HepG2 (cell line): ENCODE results near the gene AUNIP. TPM values are rescaled to one million over a fixed set of nuclear protein-coding genes. Genes with fewer than 3 reads are reported as not detected.

Experiments
- ATAC-seq: fragments of 200-7000 bp; cut with Tn5 transposase; 3 replicates; pipeline ENCODE4 v1.9.1; 2020; ENCODE audit warnings: mild to moderate bottlenecking, moderate library complexity
- BruUV-seq: library from RNA; stranded (reverse); fragments of 400-500 nt; replicated peaks from 2 replicates; lab custom pipeline; 2021; lab: Mats Ljungman, UMichigan
- CTCF ChIA-PET: fragments of 300-600 bp; formaldehyde crosslinking; extraction: SDS; loops from one replicate; lab custom pipeline; 2021; ENCODE audit warnings: low total read pairs, inconsistent platforms, low intra/inter-chr PET ratio; lab: Yijun Ruan, JAX
- POLR2A ChIA-PET: fragments of 350-600 bp; sonication (Branson Sonifier 250); formaldehyde crosslinking; loops from one replicate; lab custom pipeline; 2020; ENCODE audit warnings: antibody characterized with exemption, inconsistent platforms; lab: Yijun Ruan, JAX
- DNase-seq: peaks from one replicate; pipeline ENCODE4 v3.0.0-alpha.2; 2015; ENCODE audit warnings: low spot score
- FAIRE-seq: peaks from 3 replicates; lab custom pipeline; 2011; peaks lifted over from hg19 to GRCh38; lab: Jason Lieb, UNC
- H2AFZ ChIP-seq: one replicate; pipeline ENCODE4 v1.6.1; 2011; ENCODE audit warnings: low read length, inconsistent platforms
- H3K27ac ChIP-seq: fragments of 300-600 bp; 3 replicates; pipeline ENCODE4 v1.8.0; 2011; ENCODE audit warnings: mixed run types, mild to moderate bottlenecking, mixed read lengths, low read length, inconsistent platforms; ENCODE audit not compliant: insufficient read depth; ENCODE audit errors: extremely low read length
- H3K27me3 ChIP-seq, 2 experiments: fragments of 200-600 bp in 1 of 2; 2 replicates in 1 of 2; 3 replicates in 1 of 2; pipeline versions ENCODE4 v1.6.0 to v1.8.0; 2011; ENCODE audit warnings: low read length in 2 of 2, mild to moderate bottlenecking in 2 of 2, moderate library complexity in 2 of 2, inconsistent platforms in 1 of 2; ENCODE audit not compliant: insufficient read depth in 2 of 2, control insufficient read depth in 1 of 2
- H3K36me3 ChIP-seq, 2 experiments: fragments of 200-600 bp in 1 of 2; replicated peaks in 1 of 2; 2 replicates in 1 of 2; 3 replicates in 1 of 2; pipeline versions ENCODE4 v1.5.1 to v1.8.0; 2011; ENCODE audit warnings: low read length in 2 of 2, inconsistent platforms in 1 of 2; ENCODE audit not compliant: insufficient read depth in 2 of 2, control insufficient read depth in 1 of 2
- H3K4me1 ChIP-seq: 2 replicates; pipeline ENCODE4 v1.5.1; 2012; ENCODE audit warnings: low read length, inconsistent platforms; ENCODE audit not compliant: insufficient read depth
- H3K4me2 ChIP-seq: 2 replicates; pipeline ENCODE4 v1.6.0; 2011; ENCODE audit warnings: low read depth, low read length, inconsistent platforms
- H3K4me3 ChIP-seq, 3 experiments: fragments of 200-600 bp in 1 of 3; sonication (generic), shearing (Covaris generic) in 1 of 3; replicated peaks in 1 of 3; 2 replicates each; pipeline ENCODE4 v1.5.1; 2011 to 2016; ENCODE audit warnings: low read length in 3 of 3, inconsistent platforms in 2 of 3, low read depth in 2 of 3, mild to moderate bottlenecking in 2 of 3, control low read depth in 1 of 3, mixed read lengths in 1 of 3; ENCODE audit not compliant: insufficient read depth in 1 of 3
- H3K79me2 ChIP-seq: one replicate; pipeline ENCODE4 v1.6.1; 2011; ENCODE audit warnings: low read length, inconsistent platforms; ENCODE audit not compliant: insufficient read depth
- H3K9ac ChIP-seq: 2 replicates; pipeline ENCODE4 v1.6.0; 2011; ENCODE audit warnings: mild to moderate bottlenecking, low read depth, low read length, inconsistent platforms; ENCODE audit not compliant: insufficient read depth
- H3K9me3 ChIP-seq: 2 replicates; pipeline ENCODE4 v1.5.1; 2012; ENCODE audit warnings: mild to moderate bottlenecking, low read length
- H4K20me1 ChIP-seq: 2 replicates; pipeline ENCODE4 v1.6.0; 2011; ENCODE audit warnings: inconsistent platforms, mild to moderate bottlenecking, low read length, moderate library complexity; ENCODE audit not compliant: insufficient read depth
- AHR ChIP-seq: IDR thresholded peaks from 2 replicates; pipeline ENCODE4 v1.6.1; 2018; ENCODE audit warnings: missing genetic modification reagents, missing compliant biosample characterization
- ESRRA ChIP-seq: sonication (generic); formaldehyde crosslinking; IDR thresholded peaks from 2 replicates; pipeline ENCODE4 v1.5.1; 2020; ENCODE audit warnings: mild to moderate bottlenecking, low read depth, missing genetic modification reagents
- HMGA1 ChIP-seq: sonication (generic); formaldehyde crosslinking; conservative IDR thresholded peaks from 2 replicates; pipeline ENCODE4 v1.4.0; 2020; ENCODE audit warnings: missing genetic modification reagents
- MLX ChIP-seq: IDR thresholded peaks from 2 replicates; pipeline ENCODE4 v1.6.1; 2016
- NFKB2 ChIP-seq: sonication (generic); formaldehyde crosslinking; IDR thresholded peaks from 2 replicates; pipeline ENCODE4 v1.4.0; 2020; ENCODE audit warnings: missing genetic modification reagents, borderline replicate concordance
- ZFP41 ChIP-seq: sonication (generic); formaldehyde crosslinking; IDR thresholded peaks from 2 replicates; pipeline ENCODE4 v1.4.0; 2020; ENCODE audit warnings: mild to moderate bottlenecking, missing genetic modification reagents, borderline replicate concordance
- ZMYM2 ChIP-seq: sonication (generic); formaldehyde crosslinking; IDR thresholded peaks from 2 replicates; pipeline ENCODE4 v1.8.0; 2022; ENCODE audit warnings: mild to moderate bottlenecking, missing genetic modification reagents
- ZNF292 ChIP-seq: sonication (generic); formaldehyde crosslinking; IDR thresholded peaks from 2 replicates; pipeline ENCODE4 v1.8.1; 2022; ENCODE audit warnings: mild to moderate bottlenecking, low read depth, missing genetic modification reagents, borderline replicate concordance
- ZSCAN12 ChIP-seq: sonication (generic); formaldehyde crosslinking; IDR thresholded peaks from 2 replicates; pipeline ENCODE4 v1.9.0; 2021; ENCODE audit warnings: mild to moderate bottlenecking, missing genetic modification reagents
- WGBS: methylation state at CpG from one replicate; pipeline ENCODE4 v1.1.6; 2017; ENCODE audit warnings: low lambda C conversion rate; 5-methylcytosine and 5-hydroxymethylcytosine counted together
- in situ Hi-C: cut with HindIII; loops from 2 replicates; pipeline ENCODE4 v1.10.0; 2017; ENCODE audit warnings: low pct_unique_long_range_greater_than_20kb; ENCODE audit not compliant: extremely low pct_ligation_motif_present
- intact Hi-C: fragments of 100-400 bp; cut with micrococcal nuclease; formaldehyde crosslinking; loops from one replicate; pipeline ENCODE4 v1.10.0; 2022; ENCODE audit not compliant: unreplicated experiment
- polyA plus RNA-seq, 8 experiments: library from polyadenylated mRNA; depleted of rRNA in 3 of 8; stranded (reverse) in 7 of 8; unstranded in 1 of 8; fragments of >200 nt; fragmentation: Illumina TruSeq in 4 of 8; extraction: Trizol in 4 of 8; gene quantifications; 2 replicates each; pipeline versions ENCODE4 v1.2.1 to v1.2.3, GENCODE V29; 2011 to 2016; ENCODE audit warnings: low read depth in 4 of 8, missing spikeins in 1 of 8, mixed read lengths in 1 of 8; ENCODE audit not compliant: insufficient read depth in 1 of 8
- total RNA-seq, 5 experiments: library from RNA; depleted of rRNA; stranded (reverse); fragments of >200 nt; fragmentation: Illumina TruSeq; extraction: Trizol; gene quantifications; 2 replicates each; pipeline ENCODE4 v1.2.3, GENCODE V29; 2016; ENCODE audit warnings: low read depth in 1 of 5
- TF ChIP-seq, protein P1 (sequence below): sonication (generic); formaldehyde crosslinking; conservative IDR thresholded peaks from 2 replicates; pipeline ENCODE4 v1.8.1; 2023; ENCODE audit warnings: missing genetic modification reagents

The AUNIP gene
- total and polyA plus RNA-seq, 2 of the 13 experiments (the other 11 are each of a cell fraction or from before 2014, with no cell fraction given) = 3.8 to 12.3 TPM

DNA sequence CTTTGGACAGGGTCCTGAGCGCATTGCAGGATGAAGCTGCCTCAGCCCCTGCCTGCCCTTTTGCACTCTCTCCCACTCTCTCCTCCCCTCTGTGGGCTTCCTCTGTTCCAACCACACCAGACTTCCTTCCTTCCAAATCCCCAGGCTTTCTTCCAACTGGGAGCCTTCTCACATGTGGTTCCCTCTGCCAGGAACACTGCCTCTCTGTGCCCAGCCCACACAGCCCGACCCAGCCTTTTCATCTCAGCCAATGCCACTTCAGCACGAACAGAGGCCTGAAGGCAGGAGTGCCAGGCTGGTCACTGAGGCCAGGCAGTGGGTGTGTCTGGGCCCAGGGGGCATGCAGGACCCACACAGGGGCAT is 53.4 kb downstream of the AUNIP start:
- Histone ChIP-seq H3K27ac (no peak overlapping the region), H3K79me2 (no peaks in the 10 kb centered on the region), H3K9me3 (no peaks in the 10 kb centered on the region), H3K4me3 (no peak overlapping the region), H3K27me3 (no peaks in the 10 kb centered on the region), H2AFZ (no peak overlapping the region), H3K4me2 (no peak overlapping the region), H3K36me3 (no peaks in the 10 kb centered on the region), H3K9ac (no peak overlapping the region), H4K20me1 (no peaks in the 10 kb centered on the region), H3K4me1 (peaks cover 6% of the 10 kb centered on the region)
- BruUV-seq = no TSS peak
- POLR2A ChIA-PET = no interaction called here
- in situ Hi-C loops = loop anchor here (25.0 kb wide), 1 partner anchor 194 kb away; the partner anchor contains the start of gene MAN1C1
- TF ChIP-seq AHR (CRISPR knock-in tag) (no peak), ZMYM2 (no peak), ZNF292 (CRISPR knock-in tag) (no peak), ESRRA (CRISPR knock-in tag) (no peak)
- ATAC-seq (no peak), FAIRE-seq (no peak), DNase-seq (no peak)
- CTCF ChIA-PET = no interaction called here
- WGBS = 89% methylated on average over 3 of the region's 3 CpGs
- intact Hi-C loops = no loop called here

DNA sequence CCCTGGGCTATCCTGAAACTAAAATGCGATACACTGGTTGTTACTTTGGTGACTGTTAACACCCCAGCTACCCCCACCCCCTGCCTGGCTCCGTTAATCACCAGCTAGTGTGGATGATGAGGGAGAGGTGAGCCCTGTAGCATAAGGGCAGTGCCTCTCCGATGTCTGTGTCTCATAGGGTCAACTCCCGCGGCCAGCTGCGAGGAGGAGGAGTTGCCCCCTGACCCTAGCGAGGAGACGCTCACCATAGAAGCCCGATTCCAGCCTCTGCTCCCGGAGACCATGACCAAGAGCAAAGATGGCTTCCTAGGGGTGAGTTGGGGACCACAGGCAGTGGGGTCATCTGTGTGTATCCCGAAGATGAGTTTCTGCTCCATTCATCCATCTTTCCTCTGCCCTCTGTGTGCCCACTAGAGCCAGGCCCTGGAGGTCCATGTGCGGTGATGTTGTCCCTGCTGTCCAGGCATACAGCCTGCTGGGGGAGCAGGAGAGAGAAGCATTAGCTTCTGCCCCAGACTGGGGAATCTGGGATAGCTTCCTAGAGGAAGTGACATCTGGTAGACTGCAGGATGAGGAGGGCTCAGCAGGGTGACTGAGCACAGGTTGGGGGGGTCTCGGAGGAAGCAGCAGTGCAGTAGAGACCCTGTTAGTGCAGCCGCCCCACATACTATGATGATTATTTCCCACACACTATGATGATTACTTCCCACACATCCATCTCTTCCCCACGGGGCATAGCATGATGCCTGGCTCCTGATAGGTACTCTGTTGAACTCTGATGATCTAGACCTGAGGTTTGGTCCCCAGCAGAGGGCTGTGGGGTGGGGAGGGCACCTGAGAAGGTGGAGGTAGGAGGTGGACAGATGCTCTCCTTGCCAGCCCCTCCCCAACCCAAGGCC is 54.0 kb downstream of the AUNIP start:
- H4K20me1 ChIP-seq = no peaks in the 10 kb centered on the region
- peaks cover 9% of the 10 kb centered on the region for H3K4me1 ChIP-seq
- DNase-seq = no peak
- H3K4me3 ChIP-seq = no peak overlapping the region
- CTCF ChIA-PET = no interaction called here
- no peak overlapping the region for H3K27ac ChIP-seq
- POLR2A ChIA-PET = interaction anchor here (1.0 kb wide), 1 partner anchor 14 kb away, joined by 3 read pairs; the partner anchor contains the start of gene MTFR1L
- H3K9ac ChIP-seq = no peak overlapping the region
- no peak overlapping the region for H2AFZ ChIP-seq
- no peak; the same call in 2 of the 3 replicates for ATAC-seq
- no peaks in the 10 kb centered on the region for H3K36me3 ChIP-seq
- in situ Hi-C loops (loop anchor here (25.0 kb wide), 1 partner anchor 193 kb away; the partner anchor contains the start of gene MAN1C1), intact Hi-C loops (no loop called here)
- H3K4me2 ChIP-seq = no peak overlapping the region
- no peak for TF ChIP-seq ZFP41 (CRISPR knock-in tag)
- no peak for TF ChIP-seq NFKB2 (CRISPR knock-in tag)
- TF ChIP-seq ZSCAN12 (CRISPR knock-in tag) = no peak
- no peak for TF ChIP-seq HMGA1 (CRISPR knock-in tag)
- TF ChIP-seq MLX (CRISPR knock-in tag) = no peak
- TF ChIP-seq, protein P1, sequence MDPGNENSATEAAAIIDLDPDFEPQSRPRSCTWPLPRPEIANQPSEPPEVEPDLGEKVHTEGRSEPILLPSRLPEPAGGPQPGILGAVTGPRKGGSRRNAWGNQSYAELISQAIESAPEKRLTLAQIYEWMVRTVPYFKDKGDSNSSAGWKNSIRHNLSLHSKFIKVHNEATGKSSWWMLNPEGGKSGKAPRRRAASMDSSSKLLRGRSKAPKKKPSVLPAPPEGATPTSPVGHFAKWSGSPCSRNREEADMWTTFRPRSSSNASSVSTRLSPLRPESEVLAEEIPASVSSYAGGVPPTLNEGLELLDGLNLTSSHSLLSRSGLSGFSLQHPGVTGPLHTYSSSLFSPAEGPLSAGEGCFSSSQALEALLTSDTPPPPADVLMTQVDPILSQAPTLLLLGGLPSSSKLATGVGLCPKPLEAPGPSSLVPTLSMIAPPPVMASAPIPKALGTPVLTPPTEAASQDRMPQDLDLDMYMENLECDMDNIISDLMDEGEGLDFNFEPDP (CRISPR knock-in tag) = no peak
- BruUV-seq = no TSS peak
- WGBS = 94% methylated on average over 10 of the region's 15 CpGs
- FAIRE-seq = no peak
- H3K79me2 ChIP-seq = no peaks in the 10 kb centered on the region
- H3K9me3 ChIP-seq = no peaks in the 10 kb centered on the region
- H3K27me3 ChIP-seq = no peaks in the 10 kb centered on the region
